RPMI8226 (cell line): ENCODE data around the gene EBF4.
A peak's percentile ranks its signal among the peaks of the same experiment; 100 is the strongest.

ENCODE experiments used
- DNase-seq: peaks from one replicate; pipeline ENCODE4 v3.0.0-alpha.2; 2015

Gene EBF4

GRCh38 chr20:2703716-2704475 is 11.3 kb downstream of the EBF4 start:
- no peak for DNase-seq

GRCh38 chr20:2705931-2706645 is 13.5 kb downstream of the EBF4 start:
- no peak for DNase-seq

- DNase-seq, result no peak
These were observed 14.2 kb downstream of the EBF4 start for GRCh38 chr20:2706688-2707352.

DNA sequence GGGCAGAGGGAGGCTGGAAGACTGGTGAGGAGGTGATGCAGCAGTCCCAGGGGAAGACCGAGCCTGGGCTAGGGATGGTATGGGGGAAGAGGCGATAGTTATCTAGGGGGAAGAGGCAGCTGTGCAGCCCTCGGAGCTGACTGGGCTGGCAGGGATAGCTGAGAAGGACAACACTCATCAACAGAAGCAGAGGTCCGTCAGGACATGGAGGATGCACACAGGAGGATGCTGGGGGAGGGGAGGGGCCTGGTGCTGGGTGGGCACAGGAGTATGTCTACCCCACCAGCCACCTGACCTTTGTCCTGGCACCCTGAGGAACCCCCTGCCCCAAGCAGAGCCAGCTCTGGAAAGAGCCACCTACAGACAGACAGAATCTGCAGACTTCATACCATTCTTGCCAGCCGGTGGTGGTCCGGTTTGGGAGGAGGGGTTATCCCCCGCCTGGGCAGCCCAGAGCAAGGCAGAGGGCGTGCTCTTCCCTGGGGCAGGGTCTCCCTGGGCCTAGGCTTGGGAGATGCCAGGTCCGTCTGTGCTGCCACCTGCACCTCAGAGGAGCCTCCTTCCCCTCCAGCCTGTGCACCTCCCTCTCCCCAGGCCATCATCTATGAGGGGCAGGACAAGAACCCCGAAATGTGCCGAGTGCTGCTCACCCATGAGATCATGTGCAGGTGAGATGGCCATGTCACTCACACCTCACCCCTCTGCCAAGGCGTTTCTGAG is 14.9 kb downstream of the EBF4 start:
- DNase-seq, result no peak

- no peak for DNase-seq
These were observed 15.5 kb downstream of the EBF4 start for GRCh38 chr20:2708073-2708415.

- no peak for DNase-seq
These were observed 16.1 kb downstream of the EBF4 start for GRCh38 chr20:2708665-2709064.

DNA sequence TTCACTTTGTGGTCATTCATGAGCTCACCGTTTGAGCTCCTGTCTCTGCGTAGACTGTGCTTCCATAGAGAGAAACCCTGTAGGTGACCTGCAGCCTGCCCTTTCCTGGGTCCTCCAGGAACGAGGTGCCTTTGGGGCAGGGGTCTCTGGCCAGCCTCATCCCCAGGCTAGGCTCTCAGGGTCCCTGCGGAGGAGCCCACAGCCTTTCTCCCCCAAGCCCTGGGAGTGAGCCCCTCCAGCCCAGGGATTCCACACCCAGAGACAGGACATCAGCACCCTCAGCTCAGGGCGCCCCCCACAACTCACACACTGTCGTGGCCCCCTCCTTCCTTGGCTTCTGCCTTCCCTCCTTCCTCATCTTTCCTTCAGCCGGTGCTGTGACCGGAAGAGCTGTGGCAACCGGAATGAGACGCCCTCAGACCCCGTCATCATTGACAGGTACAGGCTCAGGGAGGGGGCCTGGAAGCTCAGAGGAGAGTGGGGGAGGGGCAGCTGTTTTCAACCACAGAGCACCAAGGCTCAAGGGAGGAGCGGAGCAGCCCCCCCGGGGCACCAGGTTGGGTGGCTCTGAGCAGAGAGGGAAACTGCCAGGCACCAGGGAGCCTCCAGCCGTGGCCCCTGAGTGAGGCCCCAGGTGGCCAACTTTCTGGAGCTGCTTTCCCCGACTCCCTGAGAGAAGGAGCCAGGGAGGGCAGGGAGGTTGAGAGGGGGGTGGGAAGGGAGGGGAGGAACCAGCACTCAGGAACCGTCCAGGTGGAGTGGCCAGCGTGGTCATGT is 16.8 kb downstream of the EBF4 start:
- DNase-seq, result no peak

- peak; percentile 32 for DNase-seq
These were observed 20.7 kb downstream of the EBF4 start for GRCh38 chr20:2713285-2713684.

DNA sequence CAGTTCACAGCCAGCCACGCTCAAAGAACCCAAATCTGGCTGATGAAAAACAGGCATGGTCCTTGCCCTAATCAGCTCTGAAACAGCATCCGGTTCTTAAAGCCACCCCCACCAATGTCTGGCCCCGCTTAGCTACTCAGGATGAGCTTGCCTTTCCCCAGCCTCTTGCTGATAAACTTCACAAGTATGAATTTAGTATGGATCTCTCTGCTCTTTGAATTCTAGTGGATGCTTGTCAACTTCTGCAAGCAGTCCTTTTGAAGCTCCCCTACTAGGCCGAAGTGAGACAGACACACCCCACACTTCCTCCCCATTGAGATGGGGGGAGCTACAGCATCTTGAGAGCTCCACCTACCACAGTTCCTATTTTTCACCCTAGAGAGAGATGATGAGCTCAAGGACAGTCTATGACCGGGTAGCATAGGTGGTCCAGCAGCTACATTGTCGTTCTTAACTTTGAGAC is 36.7 kb downstream of the EBF4 start:
- DNase-seq, result peak; percentile 20

GRCh38 chr20:2729791-2730190 is 37.2 kb downstream of the EBF4 start:
- peak; percentile 30 for DNase-seq

DNA sequence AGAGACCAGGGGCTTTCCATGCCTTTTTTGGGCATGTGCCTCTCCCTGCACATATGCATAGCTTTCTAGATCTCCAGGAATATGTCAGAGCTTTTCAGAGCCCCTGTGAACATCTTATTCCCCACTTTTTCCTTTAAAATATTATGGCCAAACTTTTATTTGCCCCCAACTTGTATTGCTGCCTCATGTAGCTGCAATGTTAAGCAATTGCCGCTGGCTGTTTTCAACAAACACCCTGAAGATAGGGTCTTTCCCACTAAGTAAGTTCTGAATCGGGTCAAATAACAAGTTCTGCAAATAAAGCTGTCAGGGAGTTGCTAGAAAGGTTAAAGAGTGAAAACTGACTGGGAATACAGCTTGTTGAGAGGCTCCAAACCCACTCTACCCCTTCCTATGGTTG is 42.3 kb downstream of the EBF4 start:
- DNase-seq, result no peak

GRCh38 chr20:2736441-2736840 is 43.9 kb downstream of the EBF4 start:
- no peak for DNase-seq

- no peak for DNase-seq
These were observed 45.9 kb downstream of the EBF4 start for GRCh38 chr20:2738331-2739041.

GRCh38 chr20:2739042-2739398 is 46.4 kb downstream of the EBF4 start:
- no peak for DNase-seq

DNA sequence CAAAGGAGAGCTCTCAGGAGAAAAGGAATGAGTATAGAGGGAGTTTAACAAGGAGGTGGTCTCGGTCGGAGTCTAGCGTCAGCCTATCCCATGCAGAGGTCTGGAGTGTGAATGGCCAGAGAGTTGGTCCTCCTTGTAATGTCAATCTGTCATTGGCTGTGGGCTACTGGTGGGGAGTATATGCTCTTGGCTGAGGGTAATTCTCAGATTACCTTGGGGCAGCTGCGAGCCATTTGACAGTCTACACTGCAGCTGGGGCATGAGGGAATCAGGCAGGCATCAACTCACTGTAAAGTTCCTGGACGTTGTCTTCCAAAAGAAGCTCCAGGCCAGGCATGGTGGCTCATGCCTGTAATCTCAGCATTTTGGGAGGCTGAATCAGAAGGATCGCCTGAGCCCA is 48.1 kb downstream of the EBF4 start:
- DNase-seq, result no peak

DNA sequence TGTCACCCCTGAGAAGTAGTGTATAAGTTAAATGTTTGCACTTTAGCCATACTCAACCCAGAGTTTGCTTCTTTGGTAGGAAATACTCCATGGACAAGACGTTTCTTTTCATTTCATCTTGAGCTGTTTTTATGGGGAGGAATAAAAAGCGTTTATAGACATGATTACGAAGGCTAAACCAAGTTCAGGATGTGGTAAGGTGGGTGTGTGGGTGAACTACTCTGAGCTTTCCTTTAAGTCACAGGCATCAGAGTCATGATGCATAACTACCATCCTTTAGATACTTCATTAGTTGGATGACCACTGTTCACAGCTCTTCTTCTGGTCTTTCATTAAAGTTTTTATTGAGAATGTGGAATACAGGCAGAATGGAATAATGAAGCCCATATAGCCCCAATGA is 48.9 kb downstream of the EBF4 start:
- DNase-seq, result no peak

DNA sequence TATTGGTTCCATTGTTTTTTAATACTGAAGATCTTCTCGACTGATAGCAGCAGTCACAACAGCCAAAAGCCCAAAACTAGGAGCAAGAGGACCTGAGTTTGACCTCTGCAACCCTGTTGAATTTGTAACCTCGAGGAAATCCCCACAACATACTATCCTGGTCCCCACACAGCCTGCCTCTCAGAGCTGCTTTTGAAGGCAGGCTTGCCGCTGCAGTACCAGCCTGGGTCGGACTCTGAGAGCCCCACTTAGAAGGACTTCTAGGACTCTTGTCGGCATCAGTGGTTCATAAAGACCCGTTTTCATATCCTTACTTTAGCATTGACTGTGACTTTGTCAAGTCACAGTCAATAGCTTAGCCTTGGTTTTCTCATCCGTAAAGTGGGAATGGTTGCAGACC is 49.3 kb downstream of the EBF4 start:
- no peak for DNase-seq

DNA sequence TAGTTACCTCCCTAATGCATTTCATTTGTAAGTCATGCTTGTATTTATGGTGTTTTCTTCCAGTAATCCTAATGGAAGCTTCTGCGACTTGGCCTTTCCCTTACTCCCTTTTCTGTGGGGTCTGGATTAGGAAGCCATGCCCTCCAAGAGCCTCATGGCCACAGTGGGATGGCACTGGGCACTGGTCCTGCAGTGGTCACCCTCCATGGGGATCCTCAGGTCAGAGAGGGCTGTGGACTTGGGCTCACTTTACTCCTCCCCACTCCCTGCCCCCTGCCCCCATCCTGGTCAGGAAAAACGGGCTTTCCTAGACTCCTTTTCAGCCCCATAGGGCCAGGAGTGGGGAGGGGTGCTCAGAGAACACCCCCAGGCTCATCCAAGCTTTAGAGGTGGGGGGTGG is 49.9 kb downstream of the EBF4 start:
- DNase-seq, result no peak

GRCh38 chr20:2742934-2743559 is 50.5 kb downstream of the EBF4 start:
- peak; percentile 71 for DNase-seq

DNA sequence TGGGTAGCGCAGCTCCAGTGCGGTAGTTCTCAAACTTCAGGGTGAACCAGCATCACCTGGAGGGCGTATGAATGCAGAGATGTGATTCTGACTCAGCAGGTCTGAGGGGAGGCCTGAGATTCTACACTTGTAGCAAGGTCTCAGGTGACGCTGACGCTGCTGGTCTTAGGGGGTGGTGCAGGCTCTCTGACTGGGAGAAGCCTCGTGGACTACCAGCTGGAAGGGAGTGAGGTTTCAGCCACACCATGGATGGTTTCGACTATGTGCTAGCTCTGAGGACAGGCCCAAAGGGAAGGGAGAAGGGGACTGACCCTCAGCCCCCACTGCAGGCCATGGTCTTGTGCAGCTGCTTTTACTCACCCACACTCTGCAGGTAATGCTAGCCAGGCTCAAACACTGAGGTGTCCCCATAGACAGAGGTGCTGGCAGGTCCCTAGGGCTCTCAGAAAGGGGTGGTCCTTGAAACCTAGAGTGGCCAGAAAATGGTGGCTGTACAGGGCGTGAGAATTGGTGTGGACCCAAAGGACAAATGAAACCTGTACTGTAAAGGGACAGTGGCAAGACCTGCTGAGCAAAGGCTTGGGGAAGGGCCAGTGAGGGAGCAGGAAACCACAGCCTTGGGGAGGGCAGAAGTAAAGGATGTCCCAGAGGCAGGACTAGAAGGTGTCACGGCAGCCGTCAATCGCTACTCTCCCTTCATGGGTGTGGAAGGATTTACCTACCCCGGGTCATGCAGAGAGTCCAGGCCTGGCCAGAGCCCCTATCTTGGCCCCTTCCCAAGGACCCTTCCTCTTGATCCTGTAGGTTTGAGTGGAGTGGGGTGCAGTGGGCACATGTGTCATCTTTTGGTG is 52.7 kb downstream of the EBF4 start:
- DNase-seq, result peak; percentile 85
